DOHH2 (cell line): ENCODE measurements around the gene C3AR1.
"Not testable (repeated sequence)": the region's sequence is repeated elsewhere in the genome, so short reads cannot be mapped to it uniquely, and the experiment has no call there.

Source experiments
- EZH2phosphoT487 ChIP-seq: fragments of 200-600 bp; sonication (generic); IDR thresholded peaks from 2 replicates; pipeline ENCODE4 v1.6.1; 2017; ENCODE audit warnings: borderline replicate concordance, mild to moderate bottlenecking, antibody characterized with exemption, low read length, moderate library complexity, mixed read lengths
- TF ChIP-seq, protein P1 (sequence below): fragments of 200-600 bp; sonication (generic); IDR thresholded peaks from one replicate; pipeline ENCODE4 v1.5.1; 2014; ENCODE audit warnings: antibody characterized with exemption, mild to moderate bottlenecking, low read depth, low read length; ENCODE audit not compliant: poor library complexity, severe bottlenecking

- TF ChIP-seq, protein P1, sequence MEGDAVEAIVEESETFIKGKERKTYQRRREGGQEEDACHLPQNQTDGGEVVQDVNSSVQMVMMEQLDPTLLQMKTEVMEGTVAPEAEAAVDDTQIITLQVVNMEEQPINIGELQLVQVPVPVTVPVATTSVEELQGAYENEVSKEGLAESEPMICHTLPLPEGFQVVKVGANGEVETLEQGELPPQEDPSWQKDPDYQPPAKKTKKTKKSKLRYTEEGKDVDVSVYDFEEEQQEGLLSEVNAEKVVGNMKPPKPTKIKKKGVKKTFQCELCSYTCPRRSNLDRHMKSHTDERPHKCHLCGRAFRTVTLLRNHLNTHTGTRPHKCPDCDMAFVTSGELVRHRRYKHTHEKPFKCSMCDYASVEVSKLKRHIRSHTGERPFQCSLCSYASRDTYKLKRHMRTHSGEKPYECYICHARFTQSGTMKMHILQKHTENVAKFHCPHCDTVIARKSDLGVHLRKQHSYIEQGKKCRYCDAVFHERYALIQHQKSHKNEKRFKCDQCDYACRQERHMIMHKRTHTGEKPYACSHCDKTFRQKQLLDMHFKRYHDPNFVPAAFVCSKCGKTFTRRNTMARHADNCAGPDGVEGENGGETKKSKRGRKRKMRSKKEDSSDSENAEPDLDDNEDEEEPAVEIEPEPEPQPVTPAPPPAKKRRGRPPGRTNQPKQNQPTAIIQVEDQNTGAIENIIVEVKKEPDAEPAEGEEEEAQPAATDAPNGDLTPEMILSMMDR = not testable (repeated sequence)
- TF ChIP-seq EZH2phosphoT487 = not testable (repeated sequence)
These were observed 18.2 kb upstream of the C3AR1 start for GRCh38 chr12:8084351-8084750.
